Chondrocyte (in vitro differentiated cells): ENCODE data around the gene PPP1R1A. TPM values are rescaled to one million over a fixed set of nuclear protein-coding genes. Genes with fewer than 3 reads are reported as not detected.

ENCODE experiments used
- DNase-seq: peaks from one replicate; pipeline ENCODE4 v3.0.0; 2021; ENCODE audit warnings: mixed read lengths, low spot score
- H3K27ac Mint-ChIP-seq: one replicate; pipeline ENCODE4 v1.8.0; 2021; ENCODE audit warnings: mild to moderate bottlenecking, moderate library complexity, mixed read lengths; ENCODE audit not compliant: unreplicated experiment
- H3K27me3 Mint-ChIP-seq: 2 replicates; pipeline ENCODE4 v1.8.0; 2021; ENCODE audit warnings: low read depth, mixed read lengths
- H3K36me3 Mint-ChIP-seq: 2 replicates; pipeline ENCODE4 v1.8.0; 2021; ENCODE audit warnings: low read depth, mixed read lengths
- H3K4me1 Mint-ChIP-seq: 2 replicates; pipeline ENCODE4 v1.8.0; 2021; ENCODE audit warnings: low read depth, mild to moderate bottlenecking, mixed read lengths
- H3K4me3 Mint-ChIP-seq: one replicate; pipeline ENCODE4 v1.8.0; 2021; ENCODE audit warnings: mild to moderate bottlenecking, moderate library complexity, mixed read lengths; ENCODE audit not compliant: unreplicated experiment
- H3K9me3 Mint-ChIP-seq: 2 replicates; pipeline ENCODE4 v1.8.0; 2021; ENCODE audit warnings: low read depth, mixed read lengths
- CTCF ChIP-seq: fragments of 200-600 bp; sonication (generic); IDR thresholded peaks from 2 replicates; pipeline ENCODE4 v1.5.0; 2021; ENCODE audit warnings: antibody characterized with exemption, mild to moderate bottlenecking, moderate library complexity
- long read RNA-seq: library from polyadenylated mRNA; stranded (forward); transcript quantifications from one replicate; pipeline ENCODE4 v2.0.0, GENCODE V29; 2021
- total RNA-seq: library from RNA; stranded (reverse); gene quantifications from 3 replicates; pipeline ENCODE4 v1.2.1, GENCODE V29; 2021

The PPP1R1A gene
- not detected in 3 replicates for total RNA-seq
- long read RNA-seq = 0 reads

- Mint-ChIP-seq H3K9me3 (no peaks in the 10 kb centered on the region), H3K4me3 (peak within 1 kb of the TSS; percentile 44), H3K36me3 (no peaks in the 10 kb centered on the region), H3K27ac (no peak within 1 kb of the TSS), H3K27me3 (peaks cover 73% of the 10 kb centered on the region), H3K4me1 (peaks cover 16% of the 10 kb centered on the region)
- no peak for DNase-seq
- TF ChIP-seq CTCF = no peak
Observed at GRCh38 chr12:54588110-54588889, at the start of gene PPP1R1A. Gene PPP1R1A, minus strand, starts transcription at chr12:54588659. Its CDS starts 171 bp downstream, at chr12:54588488.

- Mint-ChIP-seq H3K4me3 (no peak within 1 kb of the TSS), H3K4me1 (no peaks in the 10 kb centered on the region), H3K9me3 (no peaks in the 10 kb centered on the region), H3K27me3 (peaks cover 24% of the 10 kb centered on the region), H3K27ac (no peak within 1 kb of the TSS), H3K36me3 (no peaks in the 10 kb centered on the region)
- no peak for DNase-seq
- TF ChIP-seq CTCF = no peak
Observed at GRCh38 chr12:54634795-54635194, 46.3 kb upstream of the PPP1R1A start, which contains the start of gene LACRT. Gene LACRT, minus strand, starts transcription at chr12:54634895. Its CDS starts 54 bp downstream, at chr12:54634841.

- Mint-ChIP-seq H3K36me3 (no peaks in the 10 kb centered on the region), H3K9me3 (peaks cover 6% of the 10 kb centered on the region), H3K27ac (no peak overlapping the region), H3K4me3 (no peak overlapping the region), H3K4me1 (no peaks in the 10 kb centered on the region), H3K27me3 (peaks cover 24% of the 10 kb centered on the region)
- no peak for TF ChIP-seq CTCF
- no peak for DNase-seq
Observed at GRCh38 chr12:54631988-54632728, 43.7 kb upstream of the PPP1R1A start.

GRCh38 chr12:54631551-54631950 lies 43.1 kb upstream of the PPP1R1A start:
- H3K9me3 Mint-ChIP-seq = peaks cover 11% of the 10 kb centered on the region
- H3K27me3 Mint-ChIP-seq = peaks cover 24% of the 10 kb centered on the region
- no peak for DNase-seq

More at GRCh38 chr12:54631551-54631950, 43.1 kb upstream of the PPP1R1A start:
- no peaks in the 10 kb centered on the region for H3K4me1 Mint-ChIP-seq
- no peak overlapping the region for H3K27ac Mint-ChIP-seq
- no peaks in the 10 kb centered on the region for H3K36me3 Mint-ChIP-seq
- no peak overlapping the region for H3K4me3 Mint-ChIP-seq
- no peak for TF ChIP-seq CTCF
